ENCODE results near the gene FGA. TPM values are rescaled to one million over a fixed set of nuclear protein-coding genes. Genes with fewer than 3 reads are reported as not detected.
A peak's percentile ranks its signal among the peaks of the same experiment; 100 is the strongest.

The FGA gene
- total RNA-seq, 1 experiment from 2014 or later, result 71.8 TPM

GRCh38 chr4:154564311-154564710 lies 26.2 kb downstream of the FGA start:
- no peaks in the 10 kb centered on the region for H3K9me3 ChIP-seq
- TF ChIP-seq CTCF (IDR thresholded peaks at IDR 0.05; ENCODE audit: insufficient read depth in 1 of 2, low read depth in 1 of 2, low read length in 1 of 2, severe bottlenecking in 1 of 2, unreplicated experiment in 1 of 2), result no peak
- no peaks in the 10 kb centered on the region for H3K36me3 ChIP-seq (ENCODE audit: control insufficient read depth, insufficient read depth, low read length)
- peaks cover 37% of the 10 kb centered on the region for H3K4me1 ChIP-seq
- ChIA-PET CTCF (interaction anchor here (1.3 kb wide), 1 partner anchor 54 kb away, joined by 4 read pairs; no protein-coding TSS in a partner anchor), POLR2A (no interaction called here)
- no peak overlapping the region for H3K4me3 ChIP-seq (ENCODE audit: low read depth, low read length)
- Mint-ChIP-seq H3K9me3 (ENCODE audit: unreplicated experiment) (no peaks in the 10 kb centered on the region), H3K4me1 (ENCODE audit: low read depth, unreplicated experiment) (peaks cover 19% of the 10 kb centered on the region), H3K27ac (ENCODE audit: unreplicated experiment) (no peak overlapping the region), H3K4me3 (ENCODE audit: unreplicated experiment) (no peak overlapping the region), H3K36me3 (ENCODE audit: insufficient read depth, unreplicated experiment) (no peaks in the 10 kb centered on the region), H3K27me3 (ENCODE audit: insufficient read depth, unreplicated experiment) (no peaks in the 10 kb centered on the region)
- no peaks in the 10 kb centered on the region for H3K27me3 ChIP-seq (replicated peaks; ENCODE audit: control insufficient read depth, insufficient read depth, low read length)
- intact Hi-C loops (cut with micrococcal nuclease; ENCODE audit: unreplicated experiment), result no loop called here
- no TSS peak for BruUV-seq (replicated peaks)
- DNase-seq, result no peak

GRCh38 chr4:154562697-154563254 lies 27.8 kb downstream of the FGA start, which contains the start of gene FGB:
Gene FGB (plus strand): TSS chr4:154563011. CDS start chr4:154563019, 8 bp downstream.
- Mint-ChIP-seq H3K27me3 (ENCODE audit: insufficient read depth, unreplicated experiment) (no peaks in the 10 kb centered on the region), H3K9me3 (ENCODE audit: unreplicated experiment) (no peaks in the 10 kb centered on the region), H3K36me3 (ENCODE audit: insufficient read depth, unreplicated experiment) (no peaks in the 10 kb centered on the region), H3K27ac (ENCODE audit: unreplicated experiment) (no peak within 1 kb of the TSS), H3K4me1 (ENCODE audit: low read depth, unreplicated experiment) (peaks cover 22% of the 10 kb centered on the region), H3K4me3 (ENCODE audit: unreplicated experiment) (no peak within 1 kb of the TSS)
- Histone ChIP-seq H3K4me1 (peaks cover 37% of the 10 kb centered on the region), H3K9me3 (no peaks in the 10 kb centered on the region), H3K27me3 (replicated peaks; ENCODE audit: control insufficient read depth, insufficient read depth, low read length) (no peaks in the 10 kb centered on the region), H3K4me3 (ENCODE audit: low read depth, low read length) (peak within 1 kb of the TSS; percentile 16), H3K36me3 (ENCODE audit: control insufficient read depth, insufficient read depth, low read length) (no peaks in the 10 kb centered on the region)
- no peak for TF ChIP-seq CTCF (IDR thresholded peaks at IDR 0.05; ENCODE audit: insufficient read depth in 1 of 2, low read depth in 1 of 2, low read length in 1 of 2, severe bottlenecking in 1 of 2, unreplicated experiment in 1 of 2)
- ChIA-PET POLR2A (no interaction called here), CTCF (interaction anchor here (0.8 to 1.2 kb wide), 2 partner anchors 28 to 56 kb away, joined by 4 read pairs; partner anchors contain the start of gene FGA)
- intact Hi-C loops (cut with micrococcal nuclease; ENCODE audit: unreplicated experiment), result no loop called here
- BruUV-seq (replicated peaks), result no TSS peak
- no peak for DNase-seq

- no peak overlapping the region for H3K27ac Mint-ChIP-seq (ENCODE audit: unreplicated experiment)
- intact Hi-C loops (cut with micrococcal nuclease; ENCODE audit: unreplicated experiment), result loop anchor here (1.0 kb wide), 3 partner anchors 16 to 37 kb away; partner anchors contain the start of gene FGA
- TF ChIP-seq CTCF (IDR thresholded peaks at IDR 0.05; ENCODE audit: insufficient read depth in 1 of 2, low read depth in 1 of 2, low read length in 1 of 2, severe bottlenecking in 1 of 2, unreplicated experiment in 1 of 2), result no peak
- H3K4me3 ChIP-seq (ENCODE audit: low read depth, low read length), result no peak overlapping the region
- H3K9me3 ChIP-seq, result no peaks in the 10 kb centered on the region
- BruUV-seq (replicated peaks), result no TSS peak
- CTCF ChIA-PET, result interaction anchor here (1.2 to 3.1 kb wide), 3 partner anchors 30 to 62 kb away, joined by 3 to 251 read pairs (median 8); partner anchors contain the start of gene FGA
- DNase-seq, result no peak
- H3K4me1 ChIP-seq, result peaks cover 37% of the 10 kb centered on the region
- no peaks in the 10 kb centered on the region for H3K36me3 ChIP-seq (ENCODE audit: control insufficient read depth, insufficient read depth, low read length)
- H3K36me3 Mint-ChIP-seq (ENCODE audit: insufficient read depth, unreplicated experiment), result no peaks in the 10 kb centered on the region
- peaks cover 22% of the 10 kb centered on the region for H3K4me1 Mint-ChIP-seq (ENCODE audit: low read depth, unreplicated experiment)
- no peak overlapping the region for H3K4me3 Mint-ChIP-seq (ENCODE audit: unreplicated experiment)
- H3K27me3 ChIP-seq (replicated peaks; ENCODE audit: control insufficient read depth, insufficient read depth, low read length), result no peaks in the 10 kb centered on the region
- no peaks in the 10 kb centered on the region for H3K27me3 Mint-ChIP-seq (ENCODE audit: insufficient read depth, unreplicated experiment)
- H3K9me3 Mint-ChIP-seq (ENCODE audit: unreplicated experiment), result no peaks in the 10 kb centered on the region
- POLR2A ChIA-PET, result interaction anchor here (0.9 kb wide), 1 partner anchor 11 kb away, joined by 6 read pairs; the partner anchor contains the start of gene PLRG1
These were observed 29.7 kb downstream of the FGA start for GRCh38 chr4:154560824-154561231.

Data from Caco-2 (cell line).